ENCODE data around the gene CTNNA3.

CTNNA3 gene

DNA sequence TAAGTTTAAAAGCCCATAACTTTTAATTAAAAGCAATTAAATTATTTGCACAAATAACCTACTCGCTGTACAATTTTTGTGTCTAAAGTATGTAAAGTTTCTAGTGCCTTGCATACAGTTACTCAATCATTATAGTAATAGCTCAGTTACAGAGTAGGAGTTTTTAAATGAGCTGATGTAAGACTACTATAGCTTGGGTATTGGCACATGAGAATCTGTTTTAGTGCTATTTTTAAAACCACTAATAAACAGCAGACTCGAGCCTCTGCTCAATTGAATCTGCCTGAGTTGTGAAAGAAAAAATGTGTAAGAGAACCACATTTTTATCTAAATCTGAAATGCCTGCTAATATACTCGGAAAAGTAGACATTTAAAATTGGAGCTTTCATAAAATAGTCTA, 31.1 kb downstream of the CTNNA3 start:
- DNase-seq: no peak

DNA sequence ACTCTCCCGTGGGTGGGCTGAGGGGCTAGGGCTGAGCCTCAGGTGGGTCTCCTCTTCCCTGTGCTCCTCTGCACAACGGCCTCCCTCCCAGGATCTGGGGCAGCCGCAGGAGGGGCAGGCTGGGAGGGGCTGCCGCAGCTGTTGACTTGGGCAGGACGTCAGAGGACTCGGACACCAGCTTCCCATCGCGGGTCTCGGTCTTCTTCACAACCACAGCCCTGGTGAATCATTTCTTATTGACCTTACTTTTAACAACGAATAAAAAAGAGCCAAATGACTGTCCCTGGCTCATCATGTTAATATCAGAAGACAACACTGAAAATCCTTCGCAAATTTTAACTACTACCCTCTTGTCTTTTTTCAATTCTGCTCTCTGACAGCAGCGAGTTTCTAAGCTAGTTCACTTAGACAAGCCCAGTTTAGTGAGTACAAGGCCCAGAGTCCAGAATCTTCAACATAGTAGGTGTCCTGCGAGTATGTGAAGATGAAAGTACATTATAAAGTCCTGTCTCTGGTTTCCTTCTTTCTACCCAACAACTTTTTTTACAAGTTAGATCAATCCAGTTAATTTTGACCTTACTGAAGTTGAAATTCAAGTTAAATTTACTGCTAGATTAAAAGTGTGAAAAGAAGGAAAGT, 32.4 kb downstream of the CTNNA3 start:
- no peak for DNase-seq

DNA sequence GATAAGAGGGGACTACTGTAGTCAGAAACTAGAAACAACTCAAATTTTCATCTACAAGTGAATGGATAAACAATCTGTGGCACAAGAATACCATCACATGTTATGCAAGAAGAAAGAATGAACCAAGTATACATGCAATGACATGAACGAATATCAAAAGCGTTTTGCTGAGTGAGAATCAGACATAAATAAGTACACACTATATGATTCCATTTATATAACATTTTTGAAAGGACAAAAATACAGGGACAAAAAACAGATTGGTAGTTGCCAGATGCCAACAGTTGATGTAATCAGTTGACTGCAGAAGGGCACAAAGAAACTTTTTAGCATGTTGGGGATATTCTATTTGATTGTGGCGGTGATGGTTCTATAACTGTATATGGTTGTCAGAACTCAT, 33.6 kb downstream of the CTNNA3 start:
- DNase-seq: no peak

DNA sequence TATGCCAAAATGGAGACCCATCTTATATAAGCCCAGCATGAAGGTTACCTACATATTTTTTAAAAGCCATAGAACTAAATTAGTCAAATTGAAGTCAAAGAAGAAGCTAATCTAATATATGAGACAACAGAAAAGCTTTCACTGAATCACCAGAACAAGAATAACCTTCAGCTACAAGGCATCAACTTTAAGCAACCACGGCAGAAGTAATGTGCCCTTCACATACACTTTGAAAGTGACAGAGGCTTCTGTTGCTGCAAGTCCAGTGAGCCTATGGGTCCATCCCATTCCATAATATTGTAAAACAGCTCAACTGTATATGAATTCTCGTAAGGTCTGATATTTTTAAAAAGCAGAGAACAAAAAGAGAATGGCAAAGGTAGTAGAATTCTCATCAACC, 36.5 kb downstream of the CTNNA3 start:
- DNase-seq: no peak

DNA sequence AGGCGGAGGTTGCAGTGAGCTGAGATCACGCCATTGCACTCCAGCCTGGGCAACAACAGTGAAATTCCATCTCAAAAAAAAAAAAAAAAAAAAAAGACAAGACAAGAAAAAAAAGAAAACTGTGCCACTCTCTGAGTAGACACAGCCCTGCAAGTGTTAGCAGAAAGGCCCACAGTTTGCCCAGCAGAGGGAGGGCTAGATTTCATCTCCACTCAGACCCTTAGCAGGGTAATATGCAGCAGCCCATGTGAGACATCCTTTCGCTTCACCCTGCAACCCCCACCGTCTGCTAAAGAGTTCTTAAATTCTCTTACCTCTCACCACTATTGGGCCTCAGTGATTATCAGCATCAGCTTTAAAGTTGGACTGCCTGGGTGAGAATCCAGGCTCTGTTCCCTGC, 38.2 kb downstream of the CTNNA3 start:
- DNase-seq: no peak

DNA sequence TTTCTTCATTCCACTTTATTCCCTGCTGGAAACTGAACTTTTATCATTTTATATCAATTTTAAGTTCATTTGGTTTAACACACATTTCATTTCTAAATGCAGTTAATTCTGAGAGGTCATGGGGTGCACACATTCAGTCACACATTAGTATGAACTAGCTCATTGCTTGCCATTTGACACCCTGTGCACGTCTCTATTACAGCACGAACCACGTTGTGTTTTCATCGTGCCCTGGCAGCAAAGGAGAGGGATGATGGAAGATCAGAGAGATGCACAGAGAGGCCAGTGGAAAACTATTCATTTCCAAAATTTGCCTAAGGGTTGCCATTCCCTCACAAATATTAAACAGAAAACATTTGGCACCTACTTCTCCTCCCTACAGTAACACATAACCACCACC, 45.4 kb downstream of the CTNNA3 start:
- no peak for DNase-seq

DNA sequence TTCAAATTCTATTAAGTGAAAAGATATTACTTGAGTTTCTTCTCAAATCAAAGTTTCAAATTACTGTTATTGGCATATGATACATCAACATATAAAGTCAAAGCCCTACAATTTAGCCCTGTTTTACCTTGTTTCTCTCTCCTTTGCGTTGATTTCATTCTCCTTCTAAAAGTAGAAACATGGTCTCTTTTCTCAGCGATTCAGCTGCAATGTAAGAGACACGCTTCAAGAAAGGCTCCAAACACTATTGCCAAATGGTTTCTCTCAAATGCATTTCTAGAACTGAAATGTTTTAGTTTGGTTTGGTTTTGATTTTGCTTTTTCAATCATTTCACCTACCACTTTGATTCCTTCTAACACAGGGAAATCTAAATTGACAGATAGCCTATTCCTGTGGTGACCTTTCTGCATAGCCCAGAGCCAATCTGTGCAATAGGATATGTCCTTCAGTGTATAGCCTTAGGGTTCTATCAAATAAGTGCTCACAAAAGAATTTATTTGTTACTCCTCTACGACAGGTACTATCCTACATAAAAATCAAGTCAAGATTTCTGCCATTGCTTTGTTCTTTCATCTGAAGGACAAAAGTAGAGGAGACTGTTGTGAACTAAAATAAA, 47.3 kb downstream of the CTNNA3 start:
- DNase-seq: no peak

DNA sequence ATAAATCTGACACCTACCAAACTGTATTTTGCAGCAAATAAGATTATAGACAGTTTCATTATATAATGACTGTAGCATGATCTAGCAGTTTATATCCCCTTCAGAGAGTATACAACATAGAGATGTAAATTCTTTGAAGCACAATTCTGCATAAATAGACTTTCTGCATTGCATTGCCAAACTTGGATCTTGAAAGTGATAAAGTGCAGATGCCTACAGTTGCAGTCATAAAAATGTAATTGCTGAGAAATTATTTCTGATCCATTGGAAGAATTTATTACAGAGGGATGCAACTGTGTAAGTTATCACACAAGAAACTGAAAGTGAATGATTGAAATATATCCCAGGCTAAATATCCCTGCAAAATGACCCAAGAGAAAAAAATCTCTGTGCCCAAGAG, 65.1 kb downstream of the CTNNA3 start:
- no peak for DNase-seq

DNA sequence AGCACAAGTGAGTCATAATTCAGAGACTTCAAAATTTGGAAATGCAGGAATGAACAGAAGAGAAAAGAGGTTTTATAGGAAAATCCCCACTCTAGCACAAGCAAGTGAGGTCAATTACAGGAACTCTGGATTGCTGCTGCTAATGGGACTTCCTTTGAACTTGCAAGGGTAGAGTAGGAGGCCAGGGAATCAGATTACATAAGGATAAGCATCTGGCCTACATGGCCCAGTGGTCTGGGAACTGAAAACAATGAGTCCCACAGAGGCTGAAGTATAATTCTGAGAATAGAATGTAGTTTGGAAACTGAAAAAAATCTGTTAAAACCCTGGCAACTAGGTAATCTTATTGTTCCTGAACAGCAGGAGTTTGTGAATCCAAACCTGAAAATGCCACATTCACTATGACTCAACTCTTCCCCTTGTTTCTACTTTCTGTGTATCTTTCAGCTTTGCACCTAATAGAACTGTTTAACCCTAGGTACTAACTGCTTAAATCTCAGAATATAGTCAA, 66.5 kb downstream of the CTNNA3 start:
- DNase-seq: no peak

DNA sequence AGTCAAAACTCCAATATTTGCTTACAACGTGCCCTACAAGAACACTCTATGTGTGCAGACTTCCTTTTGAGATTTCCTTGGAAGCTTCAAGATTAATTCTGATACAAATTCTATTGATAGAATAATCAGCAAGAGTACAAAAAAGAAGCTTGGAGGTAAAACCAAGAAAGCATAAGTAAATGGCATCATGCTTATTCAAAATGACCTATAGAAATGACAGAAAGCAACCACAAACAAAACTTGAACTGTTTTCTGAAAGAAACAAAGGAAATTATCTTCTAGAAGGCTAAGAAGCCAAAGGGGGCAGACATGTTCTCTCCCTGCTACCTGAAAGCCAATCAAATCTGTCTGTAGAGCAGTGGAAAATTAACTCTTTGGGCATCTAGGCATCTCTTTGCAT, 73.0 kb downstream of the CTNNA3 start:
- no peak for DNase-seq

DNA sequence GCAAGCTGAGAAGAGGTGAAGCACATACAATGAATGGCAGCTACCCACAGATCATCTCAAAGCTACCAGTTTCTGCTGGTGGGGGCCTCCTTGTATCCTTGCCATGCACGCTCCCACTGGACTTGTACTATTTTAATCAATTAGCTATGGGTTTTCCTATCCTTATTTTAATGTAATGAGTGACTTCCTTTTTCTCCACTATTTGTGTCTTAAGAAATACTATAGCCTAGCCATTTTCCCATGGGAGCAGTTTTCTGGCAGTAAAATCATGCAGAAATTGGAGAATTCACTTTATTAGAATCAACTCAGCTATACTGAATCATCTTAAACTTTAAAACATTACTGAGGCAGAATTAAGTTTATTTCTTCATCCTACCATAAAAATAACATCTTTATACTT, 73.5 kb downstream of the CTNNA3 start:
- DNase-seq: no peak

DNA sequence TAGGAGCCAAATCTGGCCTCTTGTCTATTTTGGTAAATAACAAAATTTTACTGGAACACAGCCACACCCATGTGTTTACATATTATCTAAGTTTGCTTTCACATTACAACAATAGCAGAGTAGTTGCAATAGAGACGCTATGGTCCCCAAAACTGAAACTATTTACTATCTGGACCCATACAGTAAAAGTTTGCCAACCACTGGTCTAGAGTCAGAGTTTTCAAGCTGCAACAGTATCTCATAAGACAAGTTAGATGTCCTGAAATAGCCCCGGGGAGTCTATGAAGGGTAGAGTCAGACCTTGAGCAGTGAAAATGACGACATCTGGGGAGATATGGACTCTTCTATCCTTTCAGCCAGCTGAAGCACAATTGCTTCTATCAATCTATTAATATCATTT, 74.2 kb downstream of the CTNNA3 start:
- DNase-seq: no peak

DNA sequence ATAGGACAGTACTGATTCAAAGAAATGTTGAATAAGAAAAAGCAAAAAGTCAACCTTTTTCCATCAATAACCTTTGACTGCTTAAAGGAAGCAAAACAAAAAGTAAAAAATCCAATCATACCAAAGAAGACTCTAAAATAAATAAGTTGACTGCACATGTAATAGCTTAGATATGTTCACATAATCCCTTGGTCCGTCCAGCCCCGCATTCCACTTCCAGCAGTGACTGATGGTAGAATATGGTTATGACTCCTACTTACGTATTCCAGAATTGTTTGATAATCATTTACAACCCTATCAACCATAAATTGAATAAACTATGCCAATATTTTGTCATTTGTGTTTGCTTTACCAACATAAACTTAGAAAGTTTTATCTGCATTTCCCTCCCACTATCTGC, 77.9 kb downstream of the CTNNA3 start:
- no peak for DNase-seq

DNA sequence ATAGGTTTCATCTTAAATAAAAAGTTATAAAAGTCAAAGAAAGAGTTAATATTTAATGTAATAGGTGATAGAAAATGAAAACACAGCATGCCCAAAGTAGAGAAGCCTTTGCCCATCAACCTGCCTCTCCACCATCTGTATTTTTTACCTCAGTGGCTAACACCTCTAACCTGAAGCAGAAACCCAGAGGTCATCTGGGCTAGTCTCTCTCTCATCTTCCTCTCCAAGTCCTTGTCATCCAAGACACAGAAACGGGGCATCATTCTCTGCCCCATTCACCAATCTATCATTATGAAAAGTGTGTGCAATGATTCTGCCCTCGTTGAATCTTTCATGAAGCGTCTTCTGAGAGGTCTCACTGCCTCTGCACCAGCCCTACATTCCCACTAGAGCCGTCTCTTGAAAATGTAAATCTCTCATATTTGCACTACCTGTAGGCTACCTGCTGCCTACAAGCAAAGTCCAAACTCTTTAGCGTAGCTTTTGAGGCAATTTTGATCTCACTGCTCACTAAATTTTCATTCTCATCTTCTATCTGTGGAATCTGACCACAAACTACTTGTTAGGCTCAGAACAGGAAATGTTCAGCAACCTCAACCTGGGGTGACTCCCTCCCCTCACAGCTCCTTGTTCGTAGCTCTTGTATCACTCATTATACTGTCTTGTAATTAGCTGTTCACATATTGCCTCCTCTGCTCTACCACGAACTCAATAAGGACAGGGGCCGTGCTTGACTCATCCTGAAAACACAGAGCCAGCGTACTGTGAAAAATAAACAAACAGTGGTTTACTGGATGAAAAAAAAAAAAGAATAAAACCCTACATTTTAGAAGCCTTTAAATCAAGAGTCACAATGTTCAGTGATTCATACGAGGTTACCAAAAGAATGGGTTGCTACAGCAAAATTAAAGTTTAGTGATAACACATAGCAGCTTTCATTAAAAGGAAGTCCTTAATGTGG, 83.1 kb downstream of the CTNNA3 start:
- DNase-seq: no peak

DNA sequence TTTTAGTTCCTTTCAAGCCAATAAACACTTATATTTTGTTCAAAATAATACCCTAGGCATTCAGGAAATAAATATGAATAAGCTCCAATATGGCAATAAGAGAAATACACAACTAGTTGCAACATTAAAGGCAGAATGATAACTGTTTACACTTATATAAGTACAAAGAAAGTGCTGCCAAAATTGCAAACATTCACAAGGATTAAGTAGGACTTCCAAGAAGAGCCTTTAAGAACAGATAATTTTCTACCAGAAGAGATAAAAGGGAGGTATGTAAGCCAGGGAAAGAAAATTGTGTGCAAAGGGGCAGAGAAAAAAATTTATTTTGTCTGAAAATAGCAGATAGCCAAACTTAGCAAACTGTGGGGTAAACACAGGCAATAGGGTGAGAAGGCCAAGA, 83.8 kb downstream of the CTNNA3 start:
- no peak for DNase-seq

DNA sequence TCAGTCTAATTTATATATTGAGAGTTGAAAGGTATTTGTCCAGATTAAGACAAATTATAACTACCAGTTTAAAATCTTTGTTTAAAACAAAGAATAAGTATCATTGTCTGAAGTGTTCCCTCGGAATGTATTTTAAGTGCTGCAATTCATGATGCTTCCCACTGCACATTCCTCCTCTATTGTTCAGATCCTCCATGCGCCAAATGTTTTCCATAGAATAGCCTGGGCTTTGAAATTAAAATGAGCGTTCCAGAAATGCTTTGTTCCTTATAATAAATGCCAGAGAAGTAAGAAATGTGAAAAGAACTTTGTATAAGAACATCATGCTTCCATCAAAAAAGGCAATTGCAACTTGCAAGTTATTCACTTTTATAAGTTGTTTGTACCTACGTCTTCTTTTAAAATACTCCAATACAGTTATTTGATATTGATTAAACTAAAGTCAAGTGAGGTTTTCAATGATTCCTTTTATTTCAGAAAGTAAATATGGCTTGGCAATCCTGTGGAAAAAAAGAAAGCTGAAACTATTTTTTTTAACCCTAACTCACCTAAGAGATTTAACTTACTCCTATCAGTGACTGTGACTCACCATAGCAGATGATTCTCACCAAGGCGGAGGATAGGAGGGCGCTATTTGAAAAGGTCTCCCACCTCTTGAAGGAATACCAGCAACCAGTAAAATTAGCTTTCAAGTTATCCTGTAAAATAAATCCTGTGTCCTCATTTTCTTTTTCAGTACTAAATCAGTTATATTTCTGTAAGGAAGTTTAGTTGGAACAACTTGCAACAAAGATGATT, 85.8 kb downstream of the CTNNA3 start:
- DNase-seq: no peak

DNA sequence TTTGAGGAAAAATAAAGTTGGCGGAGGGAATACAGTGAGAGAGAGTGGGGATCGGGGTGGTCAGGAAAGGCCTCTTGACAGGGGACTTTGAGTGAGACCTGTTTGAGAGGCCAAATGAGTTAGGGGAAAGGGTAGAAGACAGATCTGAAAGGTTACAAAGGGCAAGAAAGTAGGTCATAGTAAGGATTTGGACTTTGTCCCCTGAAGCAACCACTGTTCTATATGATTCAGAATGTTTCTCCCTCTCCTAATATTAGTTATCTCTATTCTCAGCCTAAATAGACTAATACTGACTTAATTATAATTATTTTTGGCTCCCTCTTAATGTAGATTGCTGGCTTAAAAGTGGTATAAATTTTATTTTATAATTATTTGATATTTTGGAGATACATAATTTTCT, 88.0 kb downstream of the CTNNA3 start:
- no peak for DNase-seq

DNA sequence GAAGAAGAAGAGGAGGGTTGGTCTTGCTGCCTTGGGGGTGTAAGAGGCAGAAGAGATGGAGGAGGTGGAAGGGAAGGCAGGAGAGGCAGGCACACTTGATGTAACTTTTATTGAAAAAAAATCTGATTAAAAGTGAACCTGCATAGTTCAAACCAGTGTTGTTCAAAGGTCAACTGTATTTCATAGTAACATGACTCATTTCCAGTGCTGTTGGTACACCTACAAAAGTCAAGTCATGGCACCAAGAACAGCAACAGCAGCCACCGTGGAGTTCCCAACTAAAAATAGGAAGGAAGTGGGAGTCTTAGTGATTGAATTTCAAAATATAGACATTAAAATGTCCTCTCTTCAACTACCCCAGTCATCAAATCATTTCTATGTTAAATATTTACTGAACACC, 88.5 kb downstream of the CTNNA3 start:
- DNase-seq: no peak

DNA sequence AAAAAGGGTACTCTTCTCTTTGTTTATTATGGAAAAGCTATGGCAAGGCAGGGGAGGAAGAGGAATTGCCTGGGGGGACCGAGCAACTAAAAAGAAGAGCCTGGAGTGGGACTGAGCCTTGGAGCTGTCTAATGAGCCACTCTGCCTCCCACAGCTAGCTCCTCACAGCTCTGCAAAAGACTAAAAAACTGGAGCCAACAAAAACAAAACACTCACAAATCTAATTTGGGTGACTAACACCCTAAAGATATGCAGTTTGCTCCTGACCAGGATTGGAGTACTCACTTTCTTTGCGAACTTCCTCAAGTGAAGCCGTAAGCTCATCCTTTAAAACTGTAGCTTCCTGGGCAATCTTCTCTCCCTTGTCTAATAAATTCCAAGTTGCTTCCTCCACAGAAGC, 89.4 kb downstream of the CTNNA3 start:
- no peak for DNase-seq

DNA sequence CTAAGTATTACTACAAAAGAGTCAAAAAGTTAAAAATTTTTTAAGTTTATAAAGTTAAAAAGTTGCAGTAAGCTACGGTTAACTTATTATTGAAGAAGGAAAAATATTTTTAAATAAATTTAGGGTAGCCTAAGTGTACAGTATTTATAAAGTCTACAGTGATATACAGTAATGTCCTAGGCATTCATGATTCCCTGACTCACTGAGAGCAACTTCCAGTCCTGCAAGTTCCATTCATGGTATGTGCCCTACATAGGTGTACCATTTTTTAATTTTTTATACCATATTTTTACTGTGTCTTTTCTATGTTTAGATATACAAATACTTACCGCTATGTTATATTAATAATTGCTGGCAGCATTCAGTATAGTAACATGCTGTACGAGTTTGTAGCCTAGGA, 92.3 kb downstream of the CTNNA3 start:
- DNase-seq: no peak

DNA sequence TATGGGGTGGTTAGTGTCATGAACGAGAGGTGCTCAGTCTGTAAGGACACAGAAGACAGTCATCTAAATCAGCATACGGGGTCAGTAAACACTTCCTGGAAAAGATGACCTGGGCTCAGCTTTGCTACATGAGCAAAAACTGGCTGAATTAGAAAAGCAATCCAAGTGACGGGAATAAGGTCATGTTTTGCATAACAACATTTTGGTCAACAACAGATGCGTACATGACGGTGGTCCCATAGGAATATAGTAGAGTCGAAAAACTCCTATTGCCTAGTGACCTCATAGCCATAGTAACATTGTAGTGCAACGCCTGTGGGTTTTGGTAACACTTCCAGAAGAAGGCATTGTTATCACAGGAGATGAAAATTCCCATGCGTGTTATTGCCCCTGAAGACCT, 92.9 kb downstream of the CTNNA3 start:
- DNase-seq: no peak

DNA sequence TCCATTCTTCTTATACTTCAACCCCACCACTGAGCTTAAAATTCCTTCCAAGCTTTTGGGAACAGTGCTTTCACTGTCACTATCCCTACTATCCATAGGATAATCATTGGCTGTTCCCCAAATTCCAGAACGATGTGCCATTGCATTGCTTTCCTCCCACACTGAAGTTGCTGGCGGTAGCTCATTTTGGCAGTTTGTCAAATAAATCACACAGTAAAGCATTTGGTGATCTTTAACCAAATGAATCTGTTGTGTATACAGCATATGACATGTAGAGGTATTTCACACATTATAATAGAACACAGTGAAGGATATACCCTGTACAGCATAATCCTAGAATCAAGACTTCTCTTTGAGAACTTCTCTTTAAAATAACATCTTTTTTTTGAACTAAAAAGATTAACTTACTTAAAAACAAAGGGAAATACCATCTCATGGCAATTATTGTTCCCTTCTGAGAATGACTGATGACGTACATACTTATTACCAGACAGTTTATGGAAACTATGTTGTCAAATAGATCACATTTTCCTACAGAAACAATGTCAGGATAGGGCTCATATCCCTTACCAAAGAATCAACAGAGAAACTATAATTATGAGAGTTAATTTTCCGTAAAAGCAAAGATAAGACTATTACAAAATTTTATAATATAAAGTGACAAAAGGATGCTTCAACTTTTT, 93.6 kb downstream of the CTNNA3 start:
- DNase-seq: no peak

Measured in NCI-H510A (cell line).